Measurements from ENCODE around the gene PEG3. TPM values are rescaled to one million over a fixed set of nuclear protein-coding genes. Genes with fewer than 3 reads are reported as not detected.
"Not testable (repeated sequence)": the region's sequence is repeated elsewhere in the genome, so short reads cannot be mapped to it uniquely, and the experiment has no call there.

PEG3 gene
- 13.7 TPM for total RNA-seq

DNA sequence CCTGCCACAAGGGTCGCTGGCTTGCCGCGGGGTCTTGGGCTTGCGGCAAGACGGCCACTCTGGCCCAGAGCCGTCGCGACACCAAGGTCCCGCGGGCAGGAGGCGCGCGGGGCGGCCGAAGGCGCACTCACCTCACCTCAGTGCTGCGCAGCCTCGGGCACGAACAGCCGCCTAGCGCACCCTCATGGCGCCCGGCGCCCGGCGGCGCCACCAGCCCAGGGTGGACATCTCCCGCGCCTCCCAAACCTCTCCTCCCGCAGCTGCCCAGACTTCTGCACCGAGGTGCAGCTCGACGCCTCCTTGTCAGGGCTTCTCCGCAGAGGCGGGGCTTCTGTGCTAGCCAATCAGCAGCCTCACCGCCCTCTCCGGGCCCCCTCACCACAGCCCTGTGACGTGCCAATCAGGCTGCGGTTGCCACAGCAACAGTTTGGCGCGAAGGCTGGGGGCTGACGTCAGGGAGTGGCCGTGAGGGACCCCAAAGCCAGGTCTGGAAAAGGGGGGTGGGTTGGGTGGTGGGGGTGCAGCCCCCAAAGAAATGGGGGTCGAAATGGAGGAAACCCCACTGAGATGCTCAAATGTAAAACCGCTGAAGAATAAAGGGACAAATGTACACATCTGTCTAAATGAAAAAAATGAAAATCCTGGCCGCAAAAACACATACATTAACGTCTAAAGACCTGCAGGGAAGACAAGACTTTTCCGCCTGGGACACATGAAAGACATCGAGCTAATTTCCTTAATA, at the start of gene PEG3, which contains the start of gene ZIM2:
Gene PEG3, minus strand, starts transcription at position 276 of the 742 bp plus-strand sequence. CDS start 16,071 bp downstream, outside the sequence.
Gene ZIM2, minus strand, starts transcription at position 276 of the 742 bp plus-strand sequence. CDS start 16,449 bp downstream, outside the sequence.
- peak; percentile 58 for DNase-seq (ENCODE audit: low spot score)

GRCh38 chr19:56885173-56885985, 44.9 kb upstream of the PEG3 start:
- DNase-seq (ENCODE audit: low spot score): no peak

DNA sequence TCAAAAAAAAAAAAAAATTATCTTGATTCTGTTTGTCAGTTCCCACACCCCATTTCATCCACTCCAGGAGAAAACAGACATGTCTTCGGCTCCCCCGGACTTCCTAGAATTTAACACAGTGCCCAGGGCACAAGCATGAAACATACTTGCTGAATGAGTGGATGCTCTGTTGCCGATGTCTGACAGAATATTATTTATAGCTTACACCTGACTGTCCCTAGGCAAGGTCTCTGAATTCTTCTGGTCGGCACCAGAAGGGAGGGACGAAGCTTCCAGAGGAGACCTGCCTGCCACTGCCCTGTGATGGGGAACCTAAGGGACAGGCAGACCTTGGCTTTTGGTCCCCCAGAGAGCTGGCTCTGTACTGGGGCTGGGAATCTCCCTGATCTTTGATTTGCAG, 43.9 kb upstream of the PEG3 start:
- no peak for DNase-seq (ENCODE audit: low spot score)

GRCh38 chr19:56880592-56881190, 40.2 kb upstream of the PEG3 start:
- no peak for DNase-seq (ENCODE audit: low spot score)

DNA sequence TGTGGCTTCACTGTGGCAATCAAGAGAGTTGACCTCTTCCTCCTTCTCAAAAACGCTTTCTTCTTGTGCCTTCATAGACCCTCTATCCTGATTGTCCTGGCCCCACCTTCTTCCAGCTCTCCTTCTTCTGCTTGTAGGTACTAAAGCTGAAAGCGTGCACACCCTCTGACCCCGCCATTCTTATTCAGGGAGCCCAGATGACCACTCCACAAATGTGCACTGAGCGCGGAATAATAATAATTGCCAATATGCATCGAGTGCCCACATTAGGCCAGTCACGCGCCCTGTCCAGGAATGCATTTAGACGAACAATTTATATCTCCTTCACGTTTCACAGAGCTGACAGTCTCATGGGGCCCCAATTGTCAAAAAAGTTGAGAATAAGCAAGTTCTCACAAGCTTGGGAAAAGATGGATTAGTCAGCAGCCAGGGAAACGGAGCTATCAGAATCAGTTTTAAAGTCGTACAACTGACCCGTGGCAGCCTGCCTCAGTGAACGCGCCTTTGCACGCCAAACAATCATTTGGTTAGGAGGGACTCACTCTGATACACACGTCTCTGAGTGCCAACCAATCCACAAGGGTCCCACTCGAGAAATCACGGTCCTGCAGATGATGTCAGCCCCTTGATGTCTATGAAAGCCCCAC, 36.7 kb upstream of the PEG3 start:
- DNase-seq (ENCODE audit: low spot score): no peak

GRCh38 chr19:56875717-56876116, 35.2 kb upstream of the PEG3 start:
- no peak for DNase-seq (ENCODE audit: low spot score)

DNA sequence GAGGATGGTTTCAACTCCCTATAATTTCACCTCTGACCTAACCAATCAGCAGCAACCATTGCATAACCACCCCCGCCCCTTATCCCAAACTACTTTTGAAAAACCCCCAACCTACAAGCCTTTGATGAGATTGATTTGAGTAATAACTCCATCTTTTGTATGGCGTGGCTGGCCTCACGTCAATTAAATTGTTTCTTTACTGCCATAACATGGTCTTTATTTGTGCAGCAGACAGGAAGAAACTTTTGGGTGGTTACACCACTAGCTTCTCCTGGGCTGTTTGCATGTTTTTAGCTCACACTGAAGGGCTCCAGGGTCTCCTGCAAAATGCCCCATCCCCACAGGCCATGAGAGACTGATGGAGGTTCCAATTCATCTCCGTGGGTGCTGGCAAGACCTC, 34.0 kb upstream of the PEG3 start:
- no peak for DNase-seq (ENCODE audit: low spot score)

DNA sequence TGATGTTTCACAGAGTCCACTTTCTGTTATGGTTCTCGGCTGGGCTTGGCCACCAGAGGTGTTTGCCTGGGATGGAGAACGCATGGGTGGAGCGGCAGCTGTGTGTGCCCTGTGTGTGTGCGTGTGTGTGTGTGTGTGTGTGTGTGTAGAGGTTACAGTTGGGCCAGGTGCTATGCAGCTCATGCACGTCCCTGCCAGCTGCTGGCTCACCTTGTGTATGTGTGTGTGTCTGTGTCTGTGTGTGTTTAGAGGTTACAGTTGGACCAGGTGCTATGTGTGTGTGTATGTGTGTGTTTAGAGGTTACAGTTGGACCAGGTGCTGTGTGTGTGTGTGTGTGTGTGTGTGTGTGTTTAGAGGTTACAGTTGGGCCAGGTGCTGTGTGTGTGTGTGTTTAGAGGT, 33.0 kb upstream of the PEG3 start:
- no peak for DNase-seq (ENCODE audit: low spot score)

GRCh38 chr19:56869886-56870285, 29.4 kb upstream of the PEG3 start:
- no peak for DNase-seq (ENCODE audit: low spot score)

DNA sequence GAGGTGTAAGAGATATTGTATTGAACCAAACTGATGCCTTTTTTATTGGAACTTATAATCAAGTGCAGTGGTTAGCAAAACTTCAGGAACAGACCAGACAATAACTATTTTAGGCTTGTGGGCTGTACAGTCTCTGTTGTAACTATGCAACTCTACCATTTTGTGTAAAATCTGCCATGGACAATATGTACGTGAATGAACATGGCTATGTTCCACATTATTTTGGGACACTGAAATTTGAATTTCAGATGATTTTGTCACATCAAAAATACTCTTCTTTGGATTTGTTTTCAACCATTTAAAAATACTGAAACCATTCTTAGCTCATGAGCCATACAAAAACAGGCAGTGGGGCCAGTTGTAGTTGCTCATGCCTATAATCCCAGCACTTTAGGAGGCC, 27.9 kb upstream of the PEG3 start:
- DNase-seq (ENCODE audit: low spot score): no peak

- DNase-seq (ENCODE audit: low spot score): no peak
These were observed 26.0 kb upstream of the PEG3 start for GRCh38 chr19:56866538-56866937.

DNA sequence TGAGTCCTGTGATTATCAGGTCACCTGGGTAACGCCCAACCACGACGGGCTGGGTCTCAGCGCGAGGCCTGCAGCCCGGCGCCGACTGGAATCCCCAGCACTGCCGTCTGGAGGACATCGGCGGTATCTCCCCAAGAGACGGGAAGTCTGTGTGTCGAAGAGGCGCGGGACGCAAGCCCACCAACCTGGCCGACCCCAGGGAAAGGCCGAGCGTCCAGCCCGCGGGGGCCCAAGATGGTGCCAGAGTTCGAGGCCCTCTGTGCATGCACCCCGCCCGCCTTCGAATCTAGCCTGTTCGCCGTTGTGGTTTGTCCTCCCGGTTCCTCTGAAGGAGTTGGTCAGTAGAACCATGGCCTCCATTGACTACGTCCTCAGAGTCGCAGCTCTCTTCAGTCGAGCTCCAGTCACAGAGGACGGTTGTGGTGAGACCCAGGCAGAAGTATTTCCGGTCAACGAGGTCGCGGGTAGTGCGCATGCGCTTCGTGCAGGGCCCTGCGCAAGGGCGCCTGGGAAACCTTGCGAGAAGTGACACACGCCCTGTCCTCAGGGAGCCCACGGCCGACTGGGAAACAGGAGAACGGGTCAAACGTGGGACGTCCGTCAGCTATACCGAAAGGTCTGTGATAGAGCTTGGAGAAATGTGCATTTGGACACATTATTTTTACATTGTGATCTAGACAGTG, 24.1 kb upstream of the PEG3 start:
- no peak for DNase-seq (ENCODE audit: low spot score)

- no peak for DNase-seq (ENCODE audit: low spot score)
These were observed 22.2 kb upstream of the PEG3 start for GRCh38 chr19:56862741-56863140.

- DNase-seq (ENCODE audit: low spot score): not testable (repeated sequence)
These were observed 19.9 kb upstream of the PEG3 start for GRCh38 chr19:56860409-56860808.

- no peak for DNase-seq (ENCODE audit: low spot score)
These were observed 17.5 kb upstream of the PEG3 start for GRCh38 chr19:56858026-56858425.

GRCh38 chr19:56856822-56857221, 16.3 kb upstream of the PEG3 start:
- DNase-seq (ENCODE audit: low spot score): no peak

GRCh38 chr19:56852361-56852760, 11.8 kb upstream of the PEG3 start:
- not testable (repeated sequence) for DNase-seq (ENCODE audit: low spot score)

GRCh38 chr19:56848166-56848565, 7.6 kb upstream of the PEG3 start:
- DNase-seq (ENCODE audit: low spot score): no peak

- no peak for DNase-seq (ENCODE audit: low spot score)
These were observed 1.9 kb upstream of the PEG3 start for GRCh38 chr19:56842412-56842811.

DNA sequence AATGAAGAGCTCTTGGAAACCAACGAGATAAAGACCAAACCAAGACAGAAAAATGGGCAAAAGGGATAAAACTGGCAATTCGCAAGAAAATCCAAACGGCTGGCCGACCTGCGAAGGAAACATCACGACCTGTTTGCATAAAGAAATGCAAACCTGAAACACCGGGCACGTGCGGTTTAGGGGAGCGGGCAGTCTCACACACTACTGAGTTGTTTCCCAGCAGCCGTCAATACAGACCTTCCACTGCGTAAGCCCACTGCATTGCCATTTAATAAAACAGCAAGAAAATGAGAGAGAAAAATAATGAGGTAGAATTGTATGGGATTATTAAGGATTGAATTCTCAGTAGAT, 642 bp upstream of the PEG3 start:
- DNase-seq (ENCODE audit: low spot score): no peak

GRCh38 chr19:56839652-56840450, 675 bp downstream of the PEG3 start:
- peak; percentile 94 for DNase-seq (ENCODE audit: low spot score)
